ENCODE data around the gene NCBP3.

The NCBP3 gene

GRCh38 chr17:3815925-3816324, 30.1 kb downstream of the NCBP3 start:
- Histone ChIP-seq H3K79me2 (ENCODE audit: insufficient read depth, low read length) (no peaks in the 10 kb centered on the region), H2AFZ (ENCODE audit: low read length) (no peak overlapping the region), H4K20me1 (ENCODE audit: insufficient read depth, low read length, poor library complexity, severe bottlenecking) (no peaks in the 10 kb centered on the region), H3K4me3 (ENCODE audit: low read length, poor library complexity, severe bottlenecking) (no peak overlapping the region), H3K9me2 (replicated peaks; ENCODE audit: low read depth, low read length) (no peaks in the 10 kb centered on the region), H3K4me1 (ENCODE audit: insufficient read depth, low read length, poor library complexity, severe bottlenecking) (no peaks in the 10 kb centered on the region), H3K27me3 (ENCODE audit: insufficient read depth, low read length, poor library complexity, severe bottlenecking) (no peaks in the 10 kb centered on the region), H3F3A (ENCODE audit: low read depth) (no peaks in the 10 kb centered on the region), H3K9ac (ENCODE audit: low read depth, low read length, poor library complexity, severe bottlenecking) (no peak overlapping the region), H3K9me3 (ENCODE audit: insufficient read depth, low read depth, low read length) (no peaks in the 10 kb centered on the region), H3K36me3 (ENCODE audit: insufficient read depth, low read length) (peaks cover 94% of the 10 kb centered on the region; the same call in 1 of the 2 replicates), H3K4me2 (ENCODE audit: low read depth, low read length, poor library complexity, severe bottlenecking) (no peak overlapping the region)
- TF ChIP-seq, protein P1, sequence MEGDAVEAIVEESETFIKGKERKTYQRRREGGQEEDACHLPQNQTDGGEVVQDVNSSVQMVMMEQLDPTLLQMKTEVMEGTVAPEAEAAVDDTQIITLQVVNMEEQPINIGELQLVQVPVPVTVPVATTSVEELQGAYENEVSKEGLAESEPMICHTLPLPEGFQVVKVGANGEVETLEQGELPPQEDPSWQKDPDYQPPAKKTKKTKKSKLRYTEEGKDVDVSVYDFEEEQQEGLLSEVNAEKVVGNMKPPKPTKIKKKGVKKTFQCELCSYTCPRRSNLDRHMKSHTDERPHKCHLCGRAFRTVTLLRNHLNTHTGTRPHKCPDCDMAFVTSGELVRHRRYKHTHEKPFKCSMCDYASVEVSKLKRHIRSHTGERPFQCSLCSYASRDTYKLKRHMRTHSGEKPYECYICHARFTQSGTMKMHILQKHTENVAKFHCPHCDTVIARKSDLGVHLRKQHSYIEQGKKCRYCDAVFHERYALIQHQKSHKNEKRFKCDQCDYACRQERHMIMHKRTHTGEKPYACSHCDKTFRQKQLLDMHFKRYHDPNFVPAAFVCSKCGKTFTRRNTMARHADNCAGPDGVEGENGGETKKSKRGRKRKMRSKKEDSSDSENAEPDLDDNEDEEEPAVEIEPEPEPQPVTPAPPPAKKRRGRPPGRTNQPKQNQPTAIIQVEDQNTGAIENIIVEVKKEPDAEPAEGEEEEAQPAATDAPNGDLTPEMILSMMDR (conservative IDR thresholded peaks at IDR 0.05; ENCODE audit: low read length) = no peak
- no peak for TF ChIP-seq EZH2phosphoT487 (IDR thresholded peaks at IDR 0.05; ENCODE audit: borderline replicate concordance)

DNA sequence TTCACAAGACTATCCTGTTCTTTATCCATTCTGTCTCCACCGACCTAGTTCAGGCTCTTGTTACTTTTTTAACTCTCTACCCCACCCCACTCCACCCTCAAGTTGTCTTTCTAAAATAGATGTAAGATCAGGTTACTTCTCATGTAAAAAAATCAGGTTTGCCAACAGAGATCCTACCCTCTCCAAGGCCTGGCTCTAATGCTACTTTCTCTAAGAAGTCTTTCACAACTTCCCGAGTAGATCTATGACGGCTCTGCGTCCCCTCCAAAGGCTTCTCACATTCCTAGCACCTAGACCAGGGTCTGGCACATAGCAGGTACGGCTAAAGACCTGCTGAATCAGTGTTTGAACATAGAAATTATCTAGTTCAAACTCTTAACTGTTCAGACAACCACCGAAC, 30.9 kb downstream of the NCBP3 start:
- peaks cover 94% of the 10 kb centered on the region; the same call in 1 of the 2 replicates for H3K36me3 ChIP-seq (ENCODE audit: insufficient read depth, low read length)

GRCh38 chr17:3814361-3814760, 31.7 kb downstream of the NCBP3 start:
- peaks cover 92% of the 10 kb centered on the region; the same call in 1 of the 2 replicates for H3K36me3 ChIP-seq (ENCODE audit: insufficient read depth, low read length)
- no peak overlapping the region for H3K4me2 ChIP-seq (ENCODE audit: low read depth, low read length, poor library complexity, severe bottlenecking)
- no peaks in the 10 kb centered on the region for H3F3A ChIP-seq (ENCODE audit: low read depth)
- H3K4me3 ChIP-seq (ENCODE audit: low read length, poor library complexity, severe bottlenecking) = no peak overlapping the region
- no peaks in the 10 kb centered on the region for H3K27me3 ChIP-seq (ENCODE audit: insufficient read depth, low read length, poor library complexity, severe bottlenecking)
- H2AFZ ChIP-seq (ENCODE audit: low read length) = no peak overlapping the region
- H3K79me2 ChIP-seq (ENCODE audit: insufficient read depth, low read length) = no peaks in the 10 kb centered on the region
- H3K9me2 ChIP-seq (replicated peaks; ENCODE audit: low read depth, low read length) = no peaks in the 10 kb centered on the region
- no peaks in the 10 kb centered on the region for H3K9me3 ChIP-seq (ENCODE audit: insufficient read depth, low read depth, low read length)
- H3K9ac ChIP-seq (ENCODE audit: low read depth, low read length, poor library complexity, severe bottlenecking) = no peak overlapping the region
- H3K4me1 ChIP-seq (ENCODE audit: insufficient read depth, low read length, poor library complexity, severe bottlenecking) = no peaks in the 10 kb centered on the region
- no peak for TF ChIP-seq EZH2phosphoT487 (IDR thresholded peaks at IDR 0.05; ENCODE audit: borderline replicate concordance)
- TF ChIP-seq, protein P1 (conservative IDR thresholded peaks at IDR 0.05; ENCODE audit: low read length) = no peak
- no peaks in the 10 kb centered on the region for H4K20me1 ChIP-seq (ENCODE audit: insufficient read depth, low read length, poor library complexity, severe bottlenecking)

More for the DNA sequence above, 30.9 kb downstream of the NCBP3 start:
- H3K4me1 ChIP-seq (ENCODE audit: insufficient read depth, low read length, poor library complexity, severe bottlenecking) = no peaks in the 10 kb centered on the region
- H3F3A ChIP-seq (ENCODE audit: low read depth) = no peaks in the 10 kb centered on the region
- no peaks in the 10 kb centered on the region for H3K27me3 ChIP-seq (ENCODE audit: insufficient read depth, low read length, poor library complexity, severe bottlenecking)
- no peaks in the 10 kb centered on the region for H3K9me2 ChIP-seq (replicated peaks; ENCODE audit: low read depth, low read length)
- H3K4me2 ChIP-seq (ENCODE audit: low read depth, low read length, poor library complexity, severe bottlenecking) = no peak overlapping the region
- H3K4me3 ChIP-seq (ENCODE audit: low read length, poor library complexity, severe bottlenecking) = no peak overlapping the region
- H4K20me1 ChIP-seq (ENCODE audit: insufficient read depth, low read length, poor library complexity, severe bottlenecking) = no peaks in the 10 kb centered on the region
- no peaks in the 10 kb centered on the region for H3K9me3 ChIP-seq (ENCODE audit: insufficient read depth, low read depth, low read length)
- no peaks in the 10 kb centered on the region for H3K79me2 ChIP-seq (ENCODE audit: insufficient read depth, low read length)
- H2AFZ ChIP-seq (ENCODE audit: low read length) = no peak overlapping the region
- no peak overlapping the region for H3K9ac ChIP-seq (ENCODE audit: low read depth, low read length, poor library complexity, severe bottlenecking)
- TF ChIP-seq, protein P1 (conservative IDR thresholded peaks at IDR 0.05; ENCODE audit: low read length) = no peak
- no peak for TF ChIP-seq EZH2phosphoT487 (IDR thresholded peaks at IDR 0.05; ENCODE audit: borderline replicate concordance)
